IPS-NIHi7 (cell line): ENCODE results near the gene PRDM16.
"Not testable (repeated sequence)": the region's sequence is repeated elsewhere in the genome, so short reads cannot be mapped to it uniquely, and the experiment has no call there.

Experiments
- DNase-seq: peaks from one replicate; pipeline ENCODE4 v3.0.0; 2012; ENCODE audit warnings: mixed read lengths; ENCODE audit errors: extremely low spot score

Gene PRDM16

DNA sequence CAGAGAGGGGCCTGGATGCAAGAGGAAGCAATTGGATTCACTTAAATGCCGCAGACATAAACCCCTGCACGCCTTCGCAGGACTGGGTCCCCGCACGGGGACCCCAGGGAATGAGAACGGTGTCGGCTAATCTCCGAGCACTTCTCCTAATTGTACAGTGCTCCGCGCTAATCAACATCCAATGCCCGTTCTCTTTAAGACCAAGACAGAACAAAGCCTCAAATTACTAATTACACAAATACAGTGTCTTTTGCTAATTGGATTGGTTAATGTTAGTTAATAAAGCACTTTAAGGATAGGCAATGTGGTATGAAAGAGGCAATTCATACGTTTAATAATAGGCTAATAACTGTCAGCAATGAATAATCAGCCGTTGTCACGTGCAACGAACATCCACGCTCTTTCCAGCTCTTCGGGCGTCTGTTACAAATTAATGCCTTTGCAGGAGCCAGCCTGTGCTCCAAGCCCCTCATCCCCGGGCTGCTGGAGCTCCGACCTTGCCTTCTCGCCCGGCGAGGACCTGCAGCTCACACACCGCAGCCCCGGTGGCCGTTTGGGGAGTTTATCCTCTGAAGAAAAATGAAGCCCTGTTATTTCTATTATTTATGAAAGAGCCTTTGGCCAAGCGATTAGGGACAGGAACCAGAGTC is 157.8 kb downstream of the PRDM16 start:
- no peak for DNase-seq

DNA sequence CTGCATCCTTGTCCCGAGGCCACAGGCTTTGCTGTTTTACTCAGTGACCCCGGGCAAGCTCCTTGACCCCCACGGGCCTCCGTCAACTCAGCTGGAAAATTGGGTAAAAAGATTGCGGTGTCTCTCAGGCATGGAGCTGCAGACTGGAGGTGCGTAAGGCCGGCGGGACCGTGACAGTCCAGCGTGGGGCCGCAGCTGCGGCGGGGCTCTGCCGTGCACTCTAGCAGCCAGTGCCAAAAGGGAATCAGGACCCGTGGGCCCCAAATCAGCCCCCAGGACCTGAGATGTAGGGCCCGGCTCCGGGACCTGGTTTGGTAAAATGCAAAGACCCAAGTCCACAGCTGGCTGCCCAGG is 158.3 kb downstream of the PRDM16 start:
- no peak for DNase-seq

DNA sequence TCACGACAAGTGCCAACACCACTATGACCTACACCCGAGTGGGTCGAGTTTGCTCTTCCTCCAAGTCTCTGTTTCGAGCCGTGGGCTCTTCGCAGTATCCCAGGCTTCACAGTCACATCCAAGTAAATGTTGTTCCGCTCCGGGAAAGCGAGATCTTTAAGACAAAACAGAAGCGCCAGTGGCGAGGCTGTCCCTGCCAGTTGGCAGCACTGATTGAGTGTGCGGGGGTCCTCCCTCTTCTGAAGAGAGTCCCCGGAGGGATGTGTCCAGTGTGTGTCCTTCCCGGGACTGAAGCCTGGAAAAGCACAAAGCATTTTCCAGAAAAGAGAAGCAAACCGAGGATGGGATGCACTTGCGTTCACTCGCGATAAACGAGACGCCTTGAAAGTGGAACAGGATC is 158.9 kb downstream of the PRDM16 start:
- DNase-seq = no peak

DNA sequence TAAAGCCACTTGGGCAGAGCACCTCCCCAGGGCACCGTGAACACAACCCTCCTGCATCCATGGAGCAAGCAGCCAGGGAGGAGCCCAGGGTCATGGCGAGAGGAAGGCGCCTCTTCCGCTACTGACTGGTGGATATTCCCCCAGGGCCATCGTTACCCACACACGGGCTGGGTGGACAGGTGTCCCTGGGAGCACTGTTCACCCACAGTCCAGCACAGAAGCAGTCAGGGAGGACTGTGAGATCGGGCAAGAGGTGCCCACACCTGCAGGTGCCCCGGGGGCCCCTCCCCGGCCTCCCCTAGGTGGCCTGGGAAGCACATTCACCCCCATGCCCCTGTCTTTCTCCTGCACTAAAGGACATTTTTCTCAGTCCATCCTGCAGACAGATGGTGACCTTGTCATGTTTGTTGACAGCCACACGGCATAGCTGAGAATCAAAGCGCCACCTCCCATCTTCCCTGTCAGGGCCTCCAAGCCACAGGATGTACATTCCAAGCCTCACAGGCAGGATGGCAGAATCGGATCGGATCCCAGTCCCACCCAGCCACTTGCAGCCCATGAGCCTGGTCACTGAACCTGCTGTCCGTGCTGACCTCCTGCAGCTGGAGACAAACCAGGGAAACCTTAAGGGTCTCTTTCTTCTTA is 160.2 kb downstream of the PRDM16 start:
- DNase-seq = no peak

DNA sequence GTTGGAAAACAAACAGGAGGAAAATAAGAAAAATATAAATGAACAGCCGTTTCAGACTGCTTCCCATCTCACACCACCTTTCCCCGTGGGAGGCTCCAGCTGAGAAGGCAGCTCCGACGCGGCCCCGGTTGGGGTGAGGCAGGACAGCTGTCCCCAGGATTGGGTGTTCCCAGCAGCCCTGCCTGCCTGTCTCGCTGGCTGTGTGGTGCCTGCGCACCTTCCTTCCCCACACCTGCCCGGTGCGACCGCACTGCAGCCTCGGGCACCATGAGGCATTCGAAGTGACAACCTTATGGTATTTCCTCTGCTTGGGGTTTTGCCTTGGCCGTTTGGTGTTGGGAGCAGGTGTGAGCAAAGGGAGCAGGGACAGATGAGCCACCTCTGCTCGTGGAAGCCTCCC is 161.6 kb downstream of the PRDM16 start:
- DNase-seq = no peak

DNA sequence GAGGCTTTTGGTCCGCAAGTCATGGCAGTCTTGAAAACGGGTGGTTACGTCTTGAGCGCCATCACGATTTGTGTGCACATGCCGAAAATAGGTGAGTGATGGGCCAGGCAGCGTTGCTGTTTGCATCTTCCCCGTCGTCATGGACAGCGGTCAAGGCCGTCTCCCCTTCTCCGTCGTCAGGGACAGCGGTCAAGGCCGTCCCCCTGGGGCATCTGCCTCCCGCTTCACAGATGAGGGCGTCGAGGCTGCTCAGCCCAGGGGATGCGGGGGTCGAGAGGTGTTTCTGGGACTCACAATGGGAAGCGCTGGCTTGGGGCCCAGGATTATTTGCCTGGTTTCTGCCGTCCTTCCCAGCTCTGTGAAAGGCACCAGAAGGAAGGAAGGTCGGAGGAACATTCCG is 162.2 kb downstream of the PRDM16 start:
- no peak for DNase-seq

DNA sequence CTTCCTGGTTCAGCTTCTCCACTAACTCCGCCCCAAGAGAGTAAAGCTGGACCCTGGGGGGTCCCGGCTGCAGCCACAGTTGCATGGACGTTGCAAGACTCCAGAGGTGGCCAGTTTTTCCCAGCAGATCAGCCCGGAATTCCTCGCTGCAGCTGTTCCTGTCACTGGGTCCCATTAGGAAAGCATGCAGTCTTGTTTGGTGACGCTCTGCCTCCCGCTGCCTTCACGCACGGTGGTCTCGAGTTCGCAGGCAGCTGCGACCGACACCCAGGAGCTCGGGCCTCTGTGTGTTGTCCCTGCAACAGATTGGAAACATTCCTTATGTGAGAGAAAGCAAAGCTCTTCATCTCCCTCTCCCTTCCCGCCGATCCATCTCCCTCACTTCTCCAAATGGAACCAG is 162.8 kb downstream of the PRDM16 start:
- DNase-seq = no peak

DNA sequence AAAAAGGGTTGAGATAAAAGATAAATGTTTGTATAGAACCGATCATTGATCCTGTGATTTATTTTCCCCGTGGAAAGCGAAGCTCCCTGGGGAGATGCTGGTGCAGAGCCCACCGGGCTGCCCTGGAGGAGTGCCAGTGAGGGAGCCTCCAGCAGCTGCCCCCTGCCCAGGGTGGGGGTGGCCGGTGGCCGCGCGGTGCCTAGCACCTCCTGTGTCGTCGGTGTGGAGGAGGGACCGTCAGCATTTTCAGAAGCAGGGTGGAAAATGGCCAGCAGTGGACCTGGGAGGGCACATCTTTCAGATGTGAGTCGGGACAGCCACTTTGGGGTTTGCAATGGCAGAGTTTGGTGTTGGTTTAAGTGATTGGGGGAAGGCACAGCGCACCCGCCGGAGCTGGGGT is 164.0 kb downstream of the PRDM16 start:
- DNase-seq = no peak

DNA sequence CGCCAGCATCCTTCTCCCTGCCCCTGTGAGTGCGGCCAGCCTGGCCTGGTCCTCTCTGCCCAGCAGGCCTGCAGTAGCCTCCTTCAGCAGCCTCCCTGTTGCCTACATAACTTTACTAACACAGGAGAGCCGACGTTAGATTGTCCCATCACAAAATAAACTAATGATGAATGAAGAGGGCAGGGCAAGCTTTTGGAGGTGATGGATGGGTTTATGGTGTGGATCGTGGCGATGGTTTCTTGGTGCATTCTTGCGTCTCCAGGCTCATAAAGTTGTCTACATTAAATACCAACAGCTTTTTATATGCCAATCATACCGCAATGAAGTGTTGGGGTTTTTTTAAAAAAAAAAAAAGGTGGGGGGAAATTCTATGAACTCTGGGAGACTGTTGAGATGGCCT is 164.5 kb downstream of the PRDM16 start:
- DNase-seq = no peak

DNA sequence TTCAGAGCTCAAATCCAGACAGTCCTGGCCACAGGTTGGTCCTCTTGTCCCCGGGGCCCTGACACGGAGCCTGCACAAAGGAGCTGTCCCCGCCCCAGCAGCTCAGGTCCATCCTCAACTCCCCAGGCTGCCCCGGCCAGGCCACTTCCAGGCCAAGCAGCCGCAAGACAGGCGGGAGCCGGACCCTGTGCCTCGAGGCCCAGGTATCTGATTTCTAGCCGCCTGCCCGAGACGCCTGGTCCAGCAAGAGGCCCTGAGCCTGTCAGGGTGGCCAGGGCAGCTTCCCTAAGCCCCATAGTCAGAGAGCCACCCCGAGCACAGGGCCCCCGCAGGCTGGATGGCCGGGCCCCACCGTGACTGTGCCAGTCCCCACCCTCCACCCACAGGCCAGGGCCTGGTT is 165.3 kb downstream of the PRDM16 start:
- DNase-seq = no peak

DNA sequence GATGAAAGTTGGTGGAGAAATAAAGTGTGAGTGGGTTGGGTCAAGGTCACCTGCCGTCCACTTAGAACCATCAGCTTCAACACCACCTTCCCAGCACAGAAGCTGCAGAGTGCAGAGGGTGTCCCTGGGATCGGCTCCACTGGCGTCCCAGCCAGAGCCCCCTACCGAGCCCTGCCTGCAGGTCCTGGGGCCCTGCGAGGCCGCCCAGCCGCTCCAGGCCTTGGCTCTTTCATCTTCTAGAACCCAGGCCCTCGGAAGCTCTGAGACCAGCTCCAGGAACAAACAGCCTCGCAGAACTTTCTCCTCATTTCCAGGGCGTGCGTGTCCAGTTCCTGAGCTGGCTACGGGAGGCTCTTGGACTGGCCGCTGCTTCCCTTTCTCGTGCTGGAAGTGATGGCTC is 166.0 kb downstream of the PRDM16 start:
- no peak for DNase-seq

DNA sequence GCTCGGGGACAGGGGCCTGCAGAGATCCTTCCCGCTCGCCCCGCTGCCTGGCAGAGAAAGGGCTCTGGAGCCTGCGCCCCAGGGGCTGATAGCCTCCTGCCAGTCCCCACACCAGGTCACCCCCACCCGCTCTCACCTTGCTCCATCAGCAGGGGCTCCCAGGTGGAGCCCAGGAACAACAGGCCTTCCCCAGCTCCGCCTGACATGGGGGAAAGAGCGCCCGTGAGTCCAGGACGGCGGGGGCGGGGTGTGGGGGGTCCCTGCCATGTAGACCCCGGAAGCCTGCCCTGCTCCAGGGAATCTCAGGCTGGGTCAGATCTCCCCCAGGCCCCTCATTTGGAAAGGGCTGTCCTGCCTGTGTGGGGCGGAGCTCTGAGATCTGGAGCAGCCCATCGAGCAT is 166.5 kb downstream of the PRDM16 start:
- no peak for DNase-seq

DNA sequence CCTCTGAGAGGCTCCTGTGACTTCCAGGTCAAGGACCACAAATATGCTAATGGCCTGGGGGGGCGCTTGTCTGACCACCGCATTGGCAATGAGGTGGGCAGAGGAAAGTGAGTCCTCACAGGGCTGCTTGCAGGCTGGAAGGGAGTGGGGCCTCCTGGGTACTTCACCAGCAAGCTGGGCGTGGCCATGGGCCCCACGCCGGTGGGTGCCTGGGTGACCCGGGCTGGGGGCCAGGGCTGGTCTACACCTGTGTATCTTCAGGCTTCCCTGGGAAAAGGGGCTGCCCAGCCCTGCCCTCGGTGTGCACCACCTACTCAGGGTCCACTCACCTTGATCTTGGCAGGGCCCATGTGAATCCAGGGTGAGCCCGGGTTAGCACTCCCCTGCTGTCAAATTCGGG is 167.4 kb downstream of the PRDM16 start:
- DNase-seq = no peak

DNA sequence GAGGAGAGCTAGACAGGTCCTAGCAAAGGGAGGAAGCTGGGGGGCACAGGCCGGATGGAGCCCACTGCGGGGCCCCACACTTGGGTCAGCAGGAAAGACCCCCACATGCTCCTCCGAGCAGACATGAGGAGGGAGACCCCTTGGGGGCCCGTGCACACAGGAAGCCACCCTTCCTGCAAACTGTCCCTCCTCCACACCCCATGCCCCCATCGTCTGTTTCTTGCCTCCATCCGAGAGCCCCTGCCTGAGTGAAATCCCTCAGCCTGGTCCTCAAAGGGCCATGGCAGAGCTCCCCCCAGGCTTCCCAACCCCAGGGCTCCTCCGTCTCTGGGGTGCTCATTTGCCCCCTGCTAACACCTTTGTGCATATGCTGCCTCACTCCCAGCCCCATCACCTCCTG is 168.0 kb downstream of the PRDM16 start:
- no peak for DNase-seq

DNA sequence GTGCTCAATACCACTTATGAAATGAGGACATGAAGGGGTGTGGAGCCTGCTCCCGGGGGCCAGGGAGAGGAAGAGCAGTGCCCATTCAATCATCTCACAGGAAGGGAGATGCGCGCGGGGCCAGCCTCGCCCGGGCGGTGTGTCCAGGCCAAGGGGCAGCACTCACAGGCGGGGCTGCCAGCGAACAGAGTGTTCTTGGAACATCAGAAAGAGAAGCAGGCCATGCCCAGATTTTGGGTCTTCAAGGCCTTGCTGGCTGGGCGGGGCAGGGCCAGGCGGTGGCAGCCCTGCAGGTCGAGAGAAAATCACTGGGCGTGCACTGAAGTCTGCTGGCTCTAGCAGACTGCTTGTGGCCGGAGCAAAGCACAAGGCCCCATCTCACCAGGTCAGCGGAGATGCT is 168.6 kb downstream of the PRDM16 start:
- no peak for DNase-seq

DNA sequence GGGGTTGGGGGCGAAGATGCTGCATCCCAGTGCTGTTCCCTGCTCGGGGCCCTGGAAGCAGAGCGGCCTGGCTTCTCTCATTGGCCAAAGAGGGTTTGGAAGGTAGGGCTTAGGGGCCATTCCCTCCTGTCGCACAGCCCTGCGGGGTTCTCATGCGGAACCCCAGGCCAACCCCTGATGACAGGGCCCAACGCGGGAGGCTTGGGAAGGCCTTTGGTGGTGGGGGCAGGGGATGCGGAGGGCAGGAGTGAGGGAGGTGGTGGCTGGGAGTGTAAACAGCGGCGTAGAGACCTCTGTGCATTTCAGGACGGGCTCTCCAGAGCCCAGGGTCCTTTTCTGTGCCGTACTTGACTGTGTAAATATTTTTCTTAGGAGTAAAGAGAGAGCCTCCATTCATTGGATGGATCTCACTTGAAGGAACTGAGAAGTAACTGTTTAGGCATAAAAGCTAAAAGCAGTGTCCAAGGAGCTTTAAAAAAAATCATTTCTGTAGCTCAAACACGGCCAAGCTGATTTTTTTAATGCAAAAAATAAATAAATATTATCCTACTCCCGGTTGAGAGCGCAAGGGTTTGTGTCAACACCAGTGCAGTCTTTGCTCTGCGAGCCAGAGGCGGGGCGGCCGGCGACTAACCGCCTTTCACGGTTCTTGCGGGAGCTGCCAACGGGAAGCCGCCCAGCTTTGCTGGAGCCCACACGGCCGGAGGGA is 169.1 kb downstream of the PRDM16 start:
- no peak for DNase-seq

DNA sequence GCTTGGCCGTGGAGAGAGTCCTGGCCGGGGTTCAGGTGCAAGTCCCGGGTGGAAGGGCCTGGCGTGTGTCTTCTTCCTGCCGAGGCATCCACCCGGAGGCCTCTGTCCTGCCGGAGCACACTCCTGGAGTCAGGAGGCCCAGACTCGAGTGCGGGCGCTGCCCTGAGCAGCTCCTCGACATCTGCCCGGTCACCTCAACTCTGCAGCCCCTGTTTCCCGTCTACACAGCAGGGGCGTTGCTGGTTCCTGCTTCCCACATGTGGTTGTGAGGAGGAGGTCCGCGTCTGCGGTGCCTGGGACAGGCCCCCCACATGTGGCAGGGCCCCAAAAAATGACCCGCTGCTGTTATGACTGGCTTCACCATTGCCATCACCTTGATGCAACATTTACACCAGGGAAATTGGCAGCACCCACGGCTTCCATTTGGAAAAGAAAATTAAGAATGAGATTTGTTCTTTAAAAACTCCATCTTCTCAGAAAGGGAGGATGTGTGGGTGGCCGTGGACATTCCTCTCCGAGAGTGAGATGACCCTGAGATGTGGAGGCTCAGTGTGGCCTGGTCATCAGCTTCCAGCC is 169.8 kb downstream of the PRDM16 start:
- no peak for DNase-seq

DNA sequence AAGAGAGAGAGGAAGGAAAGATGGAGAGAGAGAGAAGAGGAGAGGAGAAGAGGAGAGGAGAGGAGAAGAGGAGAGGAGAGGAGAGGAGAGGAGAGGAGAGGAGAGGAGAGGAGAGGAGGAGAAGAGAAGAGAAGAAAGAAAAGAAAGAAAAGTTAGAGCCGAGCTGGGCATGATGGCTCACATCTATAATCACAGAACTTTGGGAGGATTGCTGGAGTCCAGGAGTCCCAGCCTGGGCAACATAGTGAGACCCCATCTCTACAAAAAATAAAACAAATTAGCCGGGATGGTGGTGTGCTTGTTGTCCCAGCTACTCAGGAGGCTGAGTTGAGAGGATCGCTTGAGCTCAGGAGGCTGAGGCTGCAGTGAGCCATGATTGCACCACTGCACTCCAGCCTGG is 171.0 kb downstream of the PRDM16 start:
- not testable (repeated sequence) for DNase-seq

DNA sequence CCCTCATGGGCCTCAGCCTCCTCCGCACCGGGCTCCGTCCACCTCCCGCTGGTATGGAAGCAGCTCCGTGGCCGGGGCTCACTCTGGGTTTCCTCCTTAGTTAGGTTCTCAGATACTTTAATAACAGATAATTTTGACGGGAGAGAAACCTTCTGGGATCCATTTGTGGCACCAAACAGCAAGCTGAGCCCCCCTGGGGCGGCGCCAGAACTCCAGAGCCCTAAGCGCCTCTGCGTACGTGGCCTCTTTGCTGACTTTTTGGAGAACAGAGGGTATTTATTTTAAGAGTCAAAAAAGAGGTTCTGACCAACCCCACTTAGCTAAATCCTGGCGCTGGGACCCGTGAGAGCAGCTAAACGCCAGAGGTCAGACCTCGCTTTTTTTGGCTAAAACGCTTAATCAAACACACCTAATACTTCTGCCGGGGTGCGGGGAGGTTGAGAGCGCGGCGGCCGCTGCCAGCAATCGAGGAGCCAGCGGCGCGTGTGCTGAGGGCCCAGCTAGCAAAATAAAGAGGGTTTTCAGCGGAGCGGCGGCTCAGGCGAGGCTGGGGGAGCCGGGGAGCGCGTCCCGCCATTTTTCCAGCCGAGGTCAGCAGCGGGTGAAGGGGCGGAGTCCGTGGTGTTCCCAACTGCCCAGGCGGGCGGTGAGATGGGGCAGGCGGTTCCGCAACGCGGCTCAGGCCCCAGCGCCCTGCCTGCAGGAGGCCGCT is 171.7 kb downstream of the PRDM16 start:
- DNase-seq = peak; percentile 64

DNA sequence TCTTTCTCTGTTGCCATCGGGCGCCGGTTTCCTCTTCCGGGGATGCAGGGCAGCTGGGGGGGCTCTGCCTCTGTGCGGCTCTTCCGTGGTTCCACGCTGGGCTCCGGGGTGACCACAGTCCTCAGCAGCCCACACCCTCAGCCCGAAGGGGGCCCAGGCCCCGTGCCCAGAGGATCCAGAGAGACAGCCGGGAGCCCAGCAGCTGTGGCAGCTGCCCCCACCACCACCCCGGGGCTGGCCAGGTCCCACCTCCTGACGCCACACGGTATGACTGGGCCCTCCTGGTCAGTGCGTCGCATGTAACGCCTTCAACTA is 172.2 kb downstream of the PRDM16 start:
- DNase-seq = no peak

DNA sequence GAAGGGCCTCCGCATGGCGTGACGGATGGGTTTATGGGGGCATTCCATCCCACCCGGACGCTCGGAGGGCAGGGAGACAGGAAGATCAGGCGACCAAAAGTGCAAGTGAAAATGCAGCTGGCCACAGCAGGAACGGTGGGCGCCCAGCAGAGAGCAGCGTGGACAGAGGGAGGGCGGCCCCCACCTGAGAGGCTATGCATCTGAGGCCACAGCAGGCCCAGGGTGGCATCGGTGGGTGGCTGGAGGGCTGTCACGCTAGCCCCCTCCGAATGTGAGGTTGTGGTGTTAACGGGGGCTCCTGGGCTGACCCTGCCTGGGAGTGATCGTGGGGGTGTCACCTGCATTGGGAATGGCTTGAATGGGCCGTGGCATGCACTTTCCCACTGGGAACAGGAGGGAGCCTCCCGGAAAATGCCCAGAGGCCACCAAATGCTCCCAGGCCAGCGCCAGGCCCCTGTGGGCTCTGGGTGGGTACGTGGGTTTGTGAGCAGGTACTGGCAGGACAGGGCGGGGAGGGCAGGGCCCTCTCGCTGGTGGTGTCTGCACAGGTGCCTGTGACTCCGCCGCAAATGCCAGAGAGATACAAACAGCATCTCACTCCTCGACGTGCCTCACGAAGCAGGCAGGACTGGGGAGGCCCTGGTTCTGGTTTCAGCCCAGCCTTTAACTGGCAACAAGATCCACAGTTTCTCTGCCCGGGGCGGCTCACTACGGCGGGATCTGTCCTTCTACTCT is 172.8 kb downstream of the PRDM16 start:
- DNase-seq = no peak
